D721Med (cell line): ENCODE data around the gene PLCB1.

Source experiments
- DNase-seq: peaks from one replicate; pipeline ENCODE4 v3.0.0; 2011; ENCODE audit warnings: low spot score; ENCODE audit not compliant: insufficient read length
- FAIRE-seq: peaks from 2 replicates; lab custom pipeline; 2011; peaks lifted over from hg19 to GRCh38; lab: Jason Lieb, UNC
- TF ChIP-seq, protein P1 (sequence below): IDR thresholded peaks from 2 replicates; pipeline ENCODE4 v1.5.1; 2012; ENCODE audit warnings: mild to moderate bottlenecking, control low read depth; ENCODE audit not compliant: insufficient read depth; ENCODE audit errors: missing control alignments

PLCB1 gene

DNA sequence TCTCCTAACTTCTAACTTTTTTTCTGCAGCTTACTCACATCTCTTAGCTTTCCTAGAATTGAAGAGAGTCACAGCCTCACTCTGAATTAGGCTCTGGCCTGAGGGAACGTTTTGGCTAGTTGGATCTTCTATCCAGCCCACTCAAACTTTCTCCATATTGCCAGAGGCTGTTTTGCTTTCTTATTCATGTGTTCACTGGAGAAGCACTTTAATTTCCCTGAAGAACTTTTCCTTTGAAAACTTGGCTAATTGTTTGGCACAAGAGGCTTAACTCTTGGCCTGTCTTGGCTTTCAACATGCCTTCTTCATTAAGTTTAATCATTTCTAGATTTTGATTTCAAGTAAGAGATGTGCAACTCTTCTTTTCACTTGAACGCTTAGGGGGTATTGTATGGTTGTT is 798.7 kb downstream of the PLCB1 start:
- DNase-seq (no peak), FAIRE-seq (no peak)
- TF ChIP-seq, protein P1, sequence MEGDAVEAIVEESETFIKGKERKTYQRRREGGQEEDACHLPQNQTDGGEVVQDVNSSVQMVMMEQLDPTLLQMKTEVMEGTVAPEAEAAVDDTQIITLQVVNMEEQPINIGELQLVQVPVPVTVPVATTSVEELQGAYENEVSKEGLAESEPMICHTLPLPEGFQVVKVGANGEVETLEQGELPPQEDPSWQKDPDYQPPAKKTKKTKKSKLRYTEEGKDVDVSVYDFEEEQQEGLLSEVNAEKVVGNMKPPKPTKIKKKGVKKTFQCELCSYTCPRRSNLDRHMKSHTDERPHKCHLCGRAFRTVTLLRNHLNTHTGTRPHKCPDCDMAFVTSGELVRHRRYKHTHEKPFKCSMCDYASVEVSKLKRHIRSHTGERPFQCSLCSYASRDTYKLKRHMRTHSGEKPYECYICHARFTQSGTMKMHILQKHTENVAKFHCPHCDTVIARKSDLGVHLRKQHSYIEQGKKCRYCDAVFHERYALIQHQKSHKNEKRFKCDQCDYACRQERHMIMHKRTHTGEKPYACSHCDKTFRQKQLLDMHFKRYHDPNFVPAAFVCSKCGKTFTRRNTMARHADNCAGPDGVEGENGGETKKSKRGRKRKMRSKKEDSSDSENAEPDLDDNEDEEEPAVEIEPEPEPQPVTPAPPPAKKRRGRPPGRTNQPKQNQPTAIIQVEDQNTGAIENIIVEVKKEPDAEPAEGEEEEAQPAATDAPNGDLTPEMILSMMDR = no peak

DNA sequence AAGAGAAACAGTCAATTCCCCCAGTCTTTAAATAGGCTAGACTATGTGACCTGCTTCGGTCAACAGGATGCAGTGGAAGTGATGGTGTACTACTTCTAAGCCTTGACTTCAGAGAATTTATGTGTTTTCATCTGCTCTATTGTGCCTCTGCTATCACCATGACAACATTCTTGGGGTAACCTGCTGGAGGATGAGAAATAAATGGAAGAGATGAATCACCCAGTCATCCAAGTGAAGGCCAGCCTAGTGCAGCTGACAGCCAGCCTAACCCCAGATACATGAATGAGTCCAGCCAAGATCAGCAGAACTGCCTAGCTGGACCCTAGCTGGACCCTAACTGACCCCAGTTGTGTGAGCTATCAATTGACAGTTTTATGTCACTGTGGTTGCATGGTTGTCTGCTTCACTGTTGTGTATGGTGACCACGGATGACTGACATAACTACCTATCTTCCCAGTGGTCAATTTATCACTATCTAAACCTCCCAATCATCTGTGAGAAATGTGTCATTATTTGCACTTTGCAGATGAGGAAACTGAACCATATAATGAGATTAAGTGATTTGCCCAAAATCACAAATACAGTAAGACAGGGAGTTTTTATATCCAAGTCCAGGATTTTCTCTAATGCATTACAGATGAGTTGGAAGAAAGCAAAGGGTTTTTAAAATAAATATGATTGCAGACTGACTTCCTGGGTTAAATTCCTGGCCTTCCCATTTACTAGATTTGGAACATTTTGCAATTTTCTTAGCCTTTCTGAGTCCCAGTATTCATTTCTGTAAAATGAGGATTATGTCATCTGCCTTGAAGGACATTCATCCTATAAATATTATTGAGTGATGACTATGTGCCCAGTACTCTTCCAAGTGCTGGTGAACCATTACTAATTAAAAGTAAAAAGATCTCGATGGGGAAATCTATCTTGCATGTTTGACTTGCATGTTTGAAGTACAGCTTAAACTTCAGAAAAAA is 800.4 kb downstream of the PLCB1 start:
- no peak for FAIRE-seq
- no peak for DNase-seq
- TF ChIP-seq, protein P1 = no peak

DNA sequence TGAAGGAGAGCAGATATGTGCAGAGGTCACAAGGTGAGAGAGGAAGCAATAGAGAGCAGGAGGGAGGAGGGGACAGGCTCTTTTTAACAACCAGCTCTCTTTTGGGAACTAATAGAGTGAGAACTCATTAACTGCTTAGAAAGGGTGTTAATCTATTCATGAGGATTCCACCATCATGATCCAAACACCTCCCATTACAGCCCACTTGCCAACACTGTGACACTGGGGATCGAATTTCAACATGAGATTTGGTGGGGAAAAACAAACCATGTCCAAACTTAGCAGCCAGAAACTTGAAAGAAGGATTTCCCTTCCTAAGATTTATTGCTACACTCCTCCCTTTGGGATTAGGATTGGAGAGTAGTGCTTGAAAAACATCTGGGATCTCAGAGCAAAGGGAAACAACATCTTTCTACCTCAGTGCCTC is 801.3 kb downstream of the PLCB1 start:
- TF ChIP-seq, protein P1 = no peak
- DNase-seq = no peak
- no peak for FAIRE-seq

DNA sequence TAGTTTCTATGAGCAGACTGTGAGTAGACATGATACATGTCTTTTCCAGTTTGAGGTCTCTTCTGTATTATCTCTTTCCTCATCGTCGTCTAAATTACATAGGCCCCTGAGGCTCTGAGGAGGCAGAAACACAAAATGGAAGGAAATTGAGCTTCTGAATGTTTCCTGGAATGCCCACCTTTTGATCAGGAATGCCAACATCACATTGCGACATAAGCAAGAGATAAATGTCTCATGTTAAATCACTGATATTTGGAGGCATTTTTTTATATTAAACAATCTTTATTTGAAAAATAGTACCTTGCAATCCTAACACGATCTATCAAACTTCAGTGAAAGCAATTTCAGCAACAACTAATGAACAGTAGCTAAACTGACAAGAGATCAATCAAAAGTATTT is 802.3 kb downstream of the PLCB1 start:
- FAIRE-seq (no peak), DNase-seq (no peak)
- TF ChIP-seq, protein P1 = no peak
